Lower leg skin (tissue), 4 donors: ENCODE results near the gene PTGDS. TPM values are rescaled to one million over a fixed set of nuclear protein-coding genes. Genes with fewer than 3 reads are reported as not detected.

ENCODE experiments used
- DNase-seq, 2 donors: peaks; one replicate each; pipeline ENCODE4 v3.0.0-alpha.2; 2019; ENCODE audit warnings: low spot score in 2 of 2
- H3K4me3 ChIP-seq: fragments of 200-600 bp; sonication (generic); 2 replicates; pipeline ENCODE4 v1.5.1; 2017; ENCODE audit warnings: mild to moderate bottlenecking, low read depth; ENCODE audit not compliant: poor library complexity, severe bottlenecking
- CTCF ChIP-seq, 3 donors: fragments of 450-650 bp; IDR thresholded peaks; one replicate each; pipeline ENCODE4 v1.5.1; 2016; ENCODE audit warnings: antibody characterized with exemption in 3 of 3, mild to moderate bottlenecking in 3 of 3, moderate library complexity in 2 of 3
- POLR2A ChIP-seq, 2 donors: fragments of 450-650 bp; IDR thresholded peaks; one replicate each; pipeline ENCODE4 v1.6.1; 2016 to 2017; ENCODE audit warnings: antibody characterized with exemption in 2 of 2, mild to moderate bottlenecking in 1 of 2, moderate library complexity in 1 of 2
- WGBS, 2 donors: methylation state at CpG; one replicate each; pipeline ENCODE4 v1.1.5; 2018; 5-methylcytosine and 5-hydroxymethylcytosine counted together
- intact Hi-C: fragments of 100-400 bp; cut with DNase I; formaldehyde crosslinking; loops from one replicate; pipeline ENCODE4 v1.15.0; 2023; ENCODE audit warnings: low total_unique reads
- total RNA-seq, 4 donors: library from RNA; depleted of rRNA; stranded (reverse); fragments of >200 nt; gene quantifications; one replicate each; pipeline ENCODE4 v1.1.0, GENCODE V29; 2016

Gene PTGDS
- total RNA-seq, 4 donors from 2014 or later, result 9.7 to 75.3 (median 14.8) TPM

DNA sequence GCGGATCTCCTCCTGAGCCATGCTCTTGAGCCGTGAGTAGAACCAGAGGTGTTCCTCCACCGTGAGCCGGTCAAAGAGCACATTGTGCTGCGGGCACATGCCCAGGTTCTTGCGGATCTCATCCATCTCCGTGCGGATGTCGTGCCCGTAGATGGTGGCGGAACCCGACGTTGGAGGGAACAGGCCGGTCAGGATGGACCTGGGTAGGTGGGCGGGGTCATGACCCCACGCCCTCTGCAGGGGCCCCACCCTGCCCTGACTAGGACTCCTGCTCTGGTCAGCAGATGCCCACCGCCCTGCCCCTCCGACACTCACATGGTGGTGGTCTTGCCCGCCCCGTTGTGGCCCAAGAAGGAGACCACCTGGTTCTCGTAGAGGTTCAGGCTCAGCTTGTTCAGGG, 38.7 kb downstream of the PTGDS start:
- 97 to 98% methylated on average over 20 to 21 of the region's 21 CpGs for WGBS, 2 donors
- no peak for TF ChIP-seq POLR2A (IDR thresholded peaks at IDR 0.05)
- no peak for TF ChIP-seq CTCF (IDR thresholded peaks at IDR 0.05)
- H3K4me3 ChIP-seq, result no peak overlapping the region
- DNase-seq, result no peak
- intact Hi-C loops, result no loop called here

GRCh38 chr9:137016436-137016835, 39.1 kb downstream of the PTGDS start:
- 91 to 94% methylated on average over 6 to 10 of the region's 16 CpGs for WGBS, 2 donors
- TF ChIP-seq POLR2A (IDR thresholded peaks at IDR 0.05) (no peak), CTCF (IDR thresholded peaks at IDR 0.05) (no peak)
- DNase-seq, result no peak
- no peak overlapping the region for H3K4me3 ChIP-seq
- intact Hi-C loops, result no loop called here

GRCh38 chr9:137017071-137017470, 39.8 kb downstream of the PTGDS start:
- DNase-seq, result no peak
- TF ChIP-seq CTCF (IDR thresholded peaks at IDR 0.05) (no peak), POLR2A (IDR thresholded peaks at IDR 0.05) (no peak)
- 94 to 97% methylated on average over 26 to 27 of the region's 28 CpGs for WGBS, 2 donors
- intact Hi-C loops, result no loop called here
- H3K4me3 ChIP-seq, result no peak overlapping the region

GRCh38 chr9:137017791-137018497, 40.6 kb downstream of the PTGDS start:
- DNase-seq, result no peak
- WGBS, 2 donors, result 93 to 95% methylated on average over 24 to 38 of the region's 45 CpGs
- no peak overlapping the region for H3K4me3 ChIP-seq
- intact Hi-C loops, result no loop called here
- TF ChIP-seq POLR2A (IDR thresholded peaks at IDR 0.05) (no peak), CTCF (IDR thresholded peaks at IDR 0.05) (no peak)

- DNase-seq, result no peak
- no peak for TF ChIP-seq CTCF (IDR thresholded peaks at IDR 0.05)
- TF ChIP-seq POLR2A (IDR thresholded peaks at IDR 0.05), result no peak
- H3K4me3 ChIP-seq, result no peak overlapping the region
- 85 to 88% methylated on average over 32 to 33 of the region's 36 CpGs for WGBS, 2 donors
- intact Hi-C loops, result no loop called here
Measured at GRCh38 chr9:137018761-137019559, 41.7 kb downstream of the PTGDS start.
